Measurements from ENCODE around the gene GRPEL1. TPM values are rescaled to one million over a fixed set of nuclear protein-coding genes. Genes with fewer than 3 reads are reported as not detected.
"Not testable (repeated sequence)": the region's sequence is repeated elsewhere in the genome, so short reads cannot be mapped to it uniquely, and the experiment has no call there.

The GRPEL1 gene
- total RNA-seq, 4 donors from 2014 or later: 7.4 to 55.0 (median 21.4) TPM

GRCh38 chr4:7105276-7105675, 37.4 kb upstream of the GRPEL1 start:
- DNase-seq: no peak
- Histone ChIP-seq H3K36me3 (no peaks in the 10 kb centered on the region), H3K4me3 (no peak overlapping the region), H3K4me1 (peaks cover 0 to 5% of the 10 kb centered on the region in 2 donors), H3K9me3 (no peaks in the 10 kb centered on the region), H3K27ac (peak overlapping the region in 1 of 2 donors; percentile 85), H3K27me3 (no peaks in the 10 kb centered on the region)
- intact Hi-C loops (cut with DNase I; ENCODE audit: low total_unique reads): no loop called here
- TF ChIP-seq CTCF (IDR thresholded peaks at IDR 0.05) (no peak), POLR2A (IDR thresholded peaks at IDR 0.05) (no peak)

GRCh38 chr4:7104366-7105031, 36.6 kb upstream of the GRPEL1 start:
- intact Hi-C loops (cut with DNase I; ENCODE audit: low total_unique reads): no loop called here
- peaks cover 0 to 5% of the 10 kb centered on the region in 2 donors for H3K4me1 ChIP-seq
- H3K27ac ChIP-seq: peak overlapping the region; percentile 81 to 85
- no peak overlapping the region for H3K4me3 ChIP-seq
- DNase-seq: peak in 1 of 2 donors; percentile 11
- H3K9me3 ChIP-seq: no peaks in the 10 kb centered on the region
- TF ChIP-seq POLR2A (IDR thresholded peaks at IDR 0.05): no peak
- no peak for TF ChIP-seq CTCF (IDR thresholded peaks at IDR 0.05)
- no peaks in the 10 kb centered on the region for H3K27me3 ChIP-seq
- H3K36me3 ChIP-seq: no peaks in the 10 kb centered on the region

GRCh38 chr4:7103607-7104365, 35.9 kb upstream of the GRPEL1 start:
- Histone ChIP-seq H3K36me3 (no peaks in the 10 kb centered on the region), H3K9me3 (no peaks in the 10 kb centered on the region), H3K4me3 (peak overlapping the region; percentile 40 to 53), H3K4me1 (peaks cover 0 to 5% of the 10 kb centered on the region in 2 donors), H3K27ac (peak overlapping the region; percentile 81 to 85), H3K27me3 (no peaks in the 10 kb centered on the region)
- peak; percentile 79 to 80 for DNase-seq
- TF ChIP-seq CTCF (IDR thresholded peaks at IDR 0.05) (no peak), POLR2A (IDR thresholded peaks at IDR 0.05) (no peak)
- intact Hi-C loops (cut with DNase I; ENCODE audit: low total_unique reads): no loop called here

GRCh38 chr4:7103031-7103606, 35.3 kb upstream of the GRPEL1 start:
- H3K27me3 ChIP-seq: no peaks in the 10 kb centered on the region
- intact Hi-C loops (cut with DNase I; ENCODE audit: low total_unique reads): no loop called here
- no peaks in the 10 kb centered on the region for H3K9me3 ChIP-seq
- DNase-seq: peak; percentile 93
- peak overlapping the region; percentile 81 to 85 for H3K27ac ChIP-seq
- no peaks in the 10 kb centered on the region for H3K36me3 ChIP-seq
- peaks cover 0 to 5% of the 10 kb centered on the region in 2 donors for H3K4me1 ChIP-seq
- TF ChIP-seq CTCF (IDR thresholded peaks at IDR 0.05) (peak in 1 of 4 experiments; percentile 11), POLR2A (IDR thresholded peaks at IDR 0.05) (peak in 1 of 2 donors; percentile 71)
- H3K4me3 ChIP-seq: peak overlapping the region; percentile 40 to 53

GRCh38 chr4:7102516-7102909, 34.6 kb upstream of the GRPEL1 start:
- intact Hi-C loops (cut with DNase I; ENCODE audit: low total_unique reads): not testable (repeated sequence)

More at GRCh38 chr4:7102516-7102909, 34.6 kb upstream of the GRPEL1 start:
- not testable (repeated sequence) for H3K27me3 ChIP-seq, H3K4me1 ChIP-seq, H3K36me3 ChIP-seq, DNase-seq, H3K9me3 ChIP-seq
- H3K27ac ChIP-seq: peak overlapping the region; percentile 81 to 85
- peak overlapping the region; percentile 40 to 53 for H3K4me3 ChIP-seq
